Activated CD8-positive, alpha-beta T cell treated with anti-CD3 and anti-CD28 coated beads for 36 hours (primary cell): ENCODE results near the gene KCNAB3. TPM values are rescaled to one million over a fixed set of nuclear protein-coding genes. Genes with fewer than 3 reads are reported as not detected.

Experiments
- ATAC-seq: fragments of 200-7000 bp; cut with Tn5 transposase; one replicate; pipeline ENCODE4 v1.10.0; 2021; ENCODE audit warnings: mild to moderate bottlenecking, moderate library complexity
- CTCF ChIA-PET: fragments of 350-600 bp; sonication (Branson Sonifier 250); formaldehyde crosslinking; loops from one replicate; lab custom pipeline; 2021; ENCODE audit warnings: antibody characterized with exemption; lab: Charles Lee
- POLR2A ChIA-PET: fragments of 350-600 bp; sonication (Branson Sonifier 250); formaldehyde crosslinking; loops from one replicate; lab custom pipeline; 2021; ENCODE audit warnings: antibody characterized with exemption; lab: Charles Lee
- DNase-seq: peaks from one replicate; pipeline ENCODE4 v3.0.0-alpha.2; 2020
- H3K27ac Mint-ChIP-seq: one replicate; pipeline ENCODE4 v1.8.0; 2021; ENCODE audit warnings: mild to moderate bottlenecking, mixed read lengths
- H3K27me3 Mint-ChIP-seq: one replicate; pipeline ENCODE4 v1.8.0; 2021; ENCODE audit warnings: mixed read lengths
- H3K36me3 Mint-ChIP-seq: one replicate; pipeline ENCODE4 v1.8.0; 2021; ENCODE audit warnings: low read depth, mixed read lengths
- H3K4me1 Mint-ChIP-seq: one replicate; pipeline ENCODE4 v1.8.0; 2021; ENCODE audit warnings: low read depth, mixed read lengths
- H3K4me3 Mint-ChIP-seq: one replicate; pipeline ENCODE4 v1.8.0; 2021; ENCODE audit warnings: mild to moderate bottlenecking, moderate library complexity, mixed read lengths
- H3K9me3 Mint-ChIP-seq: one replicate; pipeline ENCODE4 v1.8.0; 2021; ENCODE audit warnings: mixed read lengths
- intact Hi-C: fragments of 100-400 bp; cut with micrococcal nuclease; formaldehyde crosslinking; loops from one replicate; pipeline ENCODE4 v1.10.0; 2022
- total RNA-seq, 2 experiments: library from RNA; stranded (reverse); gene quantifications; one replicate each; pipeline ENCODE4 v1.2.3, GENCODE V29; 2021
- TF ChIP-seq, protein P1 (sequence below): fragments of 200-600 bp; IDR thresholded peaks from one replicate; pipeline ENCODE4 v1.8.0; 2022; ENCODE audit warnings: antibody characterized with exemption, mild to moderate bottlenecking

Gene KCNAB3
- total RNA-seq, 2 experiments from 2014 or later: 7.2 to 7.6 TPM

DNA sequence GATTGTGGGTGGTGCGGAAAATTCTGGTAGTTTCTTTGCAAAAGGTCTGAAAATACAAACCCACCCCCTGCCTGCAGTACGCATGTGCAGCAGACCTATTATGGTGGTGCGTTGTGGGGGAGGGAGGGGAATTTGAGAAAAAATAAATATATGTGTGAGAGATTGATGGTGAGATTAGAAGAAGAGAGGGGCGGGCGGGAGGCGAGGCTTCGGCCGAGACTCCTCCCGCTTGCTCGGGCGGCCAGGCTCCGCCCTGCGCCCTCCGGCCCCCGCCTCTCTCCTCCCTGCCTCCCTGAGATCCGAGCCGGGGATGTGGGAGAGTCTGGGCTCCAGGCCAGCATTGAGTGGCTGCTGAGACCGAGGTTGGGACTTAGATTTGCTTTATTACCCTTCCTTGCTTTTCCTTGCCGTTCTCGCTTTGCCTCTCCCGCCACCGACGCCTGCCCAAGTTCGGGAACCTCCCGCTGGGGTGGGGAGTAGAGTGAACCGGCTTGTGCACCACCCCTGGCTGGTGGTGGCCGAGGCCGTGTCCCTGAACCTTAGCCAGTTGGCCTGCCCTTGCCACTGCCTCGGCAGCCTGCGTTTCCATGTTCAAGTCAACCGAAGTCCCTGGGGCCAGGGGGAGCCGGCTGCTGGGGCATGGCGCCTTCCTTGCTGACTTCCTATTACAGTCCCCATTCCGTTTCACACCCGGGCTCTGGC is 42.0 kb downstream of the KCNAB3 start:
- POLR2A ChIA-PET: interaction anchor here (1.8 kb wide), 2 partner anchors 11 to 23 kb away, joined by 4 to 9 read pairs; no protein-coding TSS in a partner anchor
- no peak overlapping the region for H3K4me3 Mint-ChIP-seq
- H3K36me3 Mint-ChIP-seq: peaks cover 30% of the 10 kb centered on the region
- DNase-seq (peak; percentile 98), ATAC-seq (peak; percentile 79)
- intact Hi-C loops: loop anchor here (5.0 kb wide), 1 partner anchor 45 kb away; no protein-coding TSS in a partner anchor
- no peak overlapping the region for H3K27ac Mint-ChIP-seq
- no peaks in the 10 kb centered on the region for H3K9me3 Mint-ChIP-seq
- CTCF ChIA-PET: no interaction called here
- TF ChIP-seq, protein P1, sequence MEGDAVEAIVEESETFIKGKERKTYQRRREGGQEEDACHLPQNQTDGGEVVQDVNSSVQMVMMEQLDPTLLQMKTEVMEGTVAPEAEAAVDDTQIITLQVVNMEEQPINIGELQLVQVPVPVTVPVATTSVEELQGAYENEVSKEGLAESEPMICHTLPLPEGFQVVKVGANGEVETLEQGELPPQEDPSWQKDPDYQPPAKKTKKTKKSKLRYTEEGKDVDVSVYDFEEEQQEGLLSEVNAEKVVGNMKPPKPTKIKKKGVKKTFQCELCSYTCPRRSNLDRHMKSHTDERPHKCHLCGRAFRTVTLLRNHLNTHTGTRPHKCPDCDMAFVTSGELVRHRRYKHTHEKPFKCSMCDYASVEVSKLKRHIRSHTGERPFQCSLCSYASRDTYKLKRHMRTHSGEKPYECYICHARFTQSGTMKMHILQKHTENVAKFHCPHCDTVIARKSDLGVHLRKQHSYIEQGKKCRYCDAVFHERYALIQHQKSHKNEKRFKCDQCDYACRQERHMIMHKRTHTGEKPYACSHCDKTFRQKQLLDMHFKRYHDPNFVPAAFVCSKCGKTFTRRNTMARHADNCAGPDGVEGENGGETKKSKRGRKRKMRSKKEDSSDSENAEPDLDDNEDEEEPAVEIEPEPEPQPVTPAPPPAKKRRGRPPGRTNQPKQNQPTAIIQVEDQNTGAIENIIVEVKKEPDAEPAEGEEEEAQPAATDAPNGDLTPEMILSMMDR: no peak
- H3K27me3 Mint-ChIP-seq: no peaks in the 10 kb centered on the region
- H3K4me1 Mint-ChIP-seq: peaks cover 10% of the 10 kb centered on the region

DNA sequence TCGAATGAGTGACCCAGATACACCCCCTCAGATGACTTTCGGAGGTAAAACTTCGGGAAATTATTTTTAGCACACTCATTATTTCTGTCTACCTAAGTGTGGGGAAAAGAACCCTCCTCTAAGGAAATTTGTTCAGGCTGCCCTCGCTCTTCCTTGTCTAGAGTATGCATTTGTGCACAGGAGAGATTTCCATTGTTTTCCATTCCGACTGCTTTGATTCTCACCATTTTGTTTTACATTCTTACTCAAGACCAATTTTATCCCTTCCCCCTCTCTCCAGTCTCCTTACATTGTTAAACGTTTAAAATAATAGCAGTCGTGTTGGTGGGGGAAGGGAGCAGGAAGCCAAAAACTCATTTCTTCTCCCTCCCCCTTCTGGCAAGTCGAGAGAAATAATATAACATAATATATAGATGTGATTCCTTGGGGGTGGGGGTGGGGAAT is 42.6 kb downstream of the KCNAB3 start:
- POLR2A ChIA-PET: interaction anchor here (1.0 to 1.8 kb wide), 4 partner anchors 23 to 335 kb away, joined by 3 to 4 read pairs (median 4); no protein-coding TSS in a partner anchor
- CTCF ChIA-PET: interaction anchor here (1.0 to 1.5 kb wide), 2 partner anchors 27 to 46 kb away, joined by 3 to 5 read pairs; no protein-coding TSS in a partner anchor
- H3K4me3 Mint-ChIP-seq: no peak overlapping the region
- intact Hi-C loops: loop anchor here (5.0 kb wide), 1 partner anchor 45 kb away; no protein-coding TSS in a partner anchor
- DNase-seq (no peak), ATAC-seq (no peak)
- peaks cover 10% of the 10 kb centered on the region for H3K4me1 Mint-ChIP-seq
- H3K9me3 Mint-ChIP-seq: no peaks in the 10 kb centered on the region
- H3K27me3 Mint-ChIP-seq: no peaks in the 10 kb centered on the region
- peaks cover 29% of the 10 kb centered on the region for H3K36me3 Mint-ChIP-seq
- TF ChIP-seq, protein P1: no peak
- H3K27ac Mint-ChIP-seq: no peak overlapping the region

DNA sequence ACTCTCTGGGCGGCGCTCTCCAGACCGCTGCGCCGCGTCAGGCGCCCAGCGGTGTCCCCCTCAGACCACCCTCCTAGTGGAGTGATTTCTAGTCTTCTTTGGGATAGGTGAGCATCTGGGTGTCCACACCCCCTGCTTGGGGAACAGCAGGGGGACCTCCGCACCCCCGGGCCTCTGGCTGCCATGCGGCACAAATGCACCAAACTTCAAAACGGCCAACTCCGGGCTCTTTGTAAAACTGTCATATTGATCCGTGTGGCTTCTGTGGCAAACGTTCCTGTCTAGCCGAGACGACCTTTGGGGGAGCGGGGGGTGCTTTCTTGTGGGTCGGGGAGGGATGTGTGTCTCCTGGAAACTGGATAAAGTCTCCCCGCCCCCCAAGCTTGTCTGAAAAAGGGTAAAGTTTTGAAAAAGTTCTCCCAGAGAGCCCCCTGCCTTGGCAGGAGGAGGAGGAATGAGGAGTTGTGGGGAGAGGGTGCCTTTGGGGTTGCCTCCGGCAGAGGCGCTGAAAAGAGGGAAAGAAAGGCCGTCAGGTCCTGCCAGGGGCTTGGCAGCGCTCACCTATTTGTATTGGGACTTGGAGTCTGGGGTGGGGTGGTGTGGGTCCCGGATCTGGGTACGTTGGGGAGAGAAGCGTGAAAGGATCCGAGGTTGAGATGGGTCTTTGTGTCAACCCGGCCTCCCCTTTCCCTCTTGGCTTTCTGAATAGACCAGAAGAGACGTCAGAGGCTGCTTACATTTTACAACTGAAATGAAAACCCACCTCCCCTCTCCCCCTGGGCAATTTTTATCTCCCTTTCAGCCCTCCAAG is 43.2 kb downstream of the KCNAB3 start:
- Mint-ChIP-seq H3K9me3 (no peaks in the 10 kb centered on the region), H3K36me3 (peaks cover 26% of the 10 kb centered on the region), H3K27me3 (no peaks in the 10 kb centered on the region), H3K4me3 (no peak overlapping the region), H3K27ac (no peak overlapping the region), H3K4me1 (peaks cover 10% of the 10 kb centered on the region)
- intact Hi-C loops: loop anchor here (5.0 kb wide), 1 partner anchor 44 kb away; no protein-coding TSS in a partner anchor
- ChIA-PET CTCF (interaction anchor here (1.0 to 1.5 kb wide), 3 partner anchors 26 to 51 kb away, joined by 3 to 5 read pairs (median 4); no protein-coding TSS in a partner anchor), POLR2A (interaction anchor here (0.7 to 1.8 kb wide), 15 partner anchors 9 to 396 kb away, joined by 3 to 16 read pairs (median 4); partner anchors contain the start of genes NAA38 and RNF227)
- DNase-seq: peak; percentile 78
- TF ChIP-seq, protein P1: no peak
- ATAC-seq: peak; percentile 4

DNA sequence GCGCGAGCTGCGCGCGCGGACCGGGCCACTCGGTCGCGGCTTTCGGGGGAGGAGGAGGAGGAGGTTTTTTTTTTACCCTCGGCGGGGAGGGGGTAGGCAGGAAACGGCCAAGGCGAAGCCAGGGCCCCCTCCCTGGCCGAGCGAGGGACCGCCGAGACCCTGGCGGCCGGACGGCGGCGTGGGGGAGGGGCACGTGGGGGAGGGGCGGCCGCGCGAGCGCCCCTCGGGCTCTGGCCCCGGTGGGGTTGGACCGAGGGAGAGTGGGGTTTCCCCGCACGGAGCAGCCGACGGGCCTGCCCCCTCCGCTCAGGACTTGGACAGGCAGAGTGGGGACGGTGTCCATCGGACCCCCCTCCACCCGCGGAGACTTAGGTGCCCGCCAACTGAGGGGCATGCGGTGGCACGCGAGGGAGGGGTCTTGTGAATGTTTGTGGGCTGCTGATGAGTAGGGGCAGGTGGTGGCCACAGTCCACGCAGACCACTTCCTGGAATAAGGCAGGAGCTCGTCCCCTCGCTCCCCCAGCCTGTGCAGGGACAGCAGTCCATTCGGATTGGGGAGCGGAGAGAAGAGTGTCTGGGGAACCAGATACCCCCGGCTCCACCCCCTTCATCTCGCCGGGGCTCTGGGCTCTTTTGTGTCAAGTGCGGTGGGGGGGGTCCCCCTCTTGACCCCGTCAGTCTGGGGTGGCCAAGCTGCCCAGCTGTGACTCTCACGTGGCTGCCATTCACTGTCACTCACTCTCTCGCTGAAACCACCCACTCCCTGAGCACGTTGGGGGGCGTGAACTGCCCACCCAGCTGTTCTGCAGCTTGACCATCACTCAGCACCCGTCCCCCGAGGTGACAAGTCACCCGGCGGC is 44.1 kb downstream of the KCNAB3 start:
- ChIA-PET CTCF (interaction anchor here (1.0 to 1.5 kb wide), 3 partner anchors 26 to 51 kb away, joined by 3 to 5 read pairs (median 4); no protein-coding TSS in a partner anchor), POLR2A (interaction anchor here (0.7 to 1.8 kb wide), 15 partner anchors 10 to 395 kb away, joined by 3 to 16 read pairs (median 4); partner anchors contain the start of genes NAA38 and RNF227)
- TF ChIP-seq, protein P1: no peak
- Mint-ChIP-seq H3K4me3 (no peak overlapping the region), H3K4me1 (peaks cover 9% of the 10 kb centered on the region), H3K36me3 (peaks cover 18% of the 10 kb centered on the region), H3K9me3 (no peaks in the 10 kb centered on the region), H3K27me3 (no peaks in the 10 kb centered on the region), H3K27ac (peak overlapping the region; percentile 55)
- ATAC-seq (peak; percentile 5), DNase-seq (peak; percentile 70)
- intact Hi-C loops: loop anchor here (5.0 kb wide), 1 partner anchor 43 kb away; no protein-coding TSS in a partner anchor
